C4-2B (cell line): ENCODE results near the gene SLC35A4.

Experiments used
- ZFX ChIP-seq: fragments of 450-650 bp; IDR thresholded peaks from 2 replicates; pipeline ENCODE4 v1.6.1; 2017
- TF ChIP-seq, protein P1 (sequence below): fragments of 450-650 bp; conservative IDR thresholded peaks from 2 replicates; pipeline ENCODE4 v1.5.1; 2017; ENCODE audit warnings: mild to moderate bottlenecking

DNA sequence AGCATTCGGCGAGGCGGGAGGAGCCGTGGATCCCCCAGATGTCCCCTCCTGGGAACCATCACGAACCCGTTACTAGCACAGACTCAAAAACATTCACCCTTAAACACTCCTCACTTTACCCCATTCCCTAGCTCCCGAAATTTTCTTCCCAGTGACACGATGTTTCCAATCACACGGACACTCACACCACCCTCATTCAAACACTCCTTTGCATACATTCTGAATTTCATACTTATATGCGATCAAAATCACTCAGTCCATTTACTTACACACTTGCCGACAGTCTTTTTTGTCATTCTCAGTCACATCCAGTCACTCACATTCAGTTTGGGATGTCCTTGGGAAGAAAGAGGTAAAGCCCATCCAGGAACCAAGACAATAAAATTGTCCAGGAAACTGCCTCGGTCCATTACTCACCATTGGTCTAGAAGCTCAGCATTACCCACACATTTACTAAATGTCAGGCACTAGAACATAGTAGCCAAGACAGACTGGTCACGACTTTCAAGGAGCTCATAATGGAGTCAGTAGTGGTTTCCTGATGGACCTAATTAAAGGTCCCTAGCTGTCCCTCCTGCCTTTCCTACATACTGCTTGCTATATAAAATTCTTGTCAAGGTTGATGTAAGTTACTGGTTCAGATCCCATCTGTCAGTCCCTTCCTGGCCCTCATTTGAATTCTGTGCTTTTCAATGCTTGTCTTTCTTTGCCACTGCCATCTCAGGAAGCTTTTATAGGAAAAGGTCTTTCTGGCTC, 574 bp downstream of the SLC35A4 start:
- TF ChIP-seq, protein P1, sequence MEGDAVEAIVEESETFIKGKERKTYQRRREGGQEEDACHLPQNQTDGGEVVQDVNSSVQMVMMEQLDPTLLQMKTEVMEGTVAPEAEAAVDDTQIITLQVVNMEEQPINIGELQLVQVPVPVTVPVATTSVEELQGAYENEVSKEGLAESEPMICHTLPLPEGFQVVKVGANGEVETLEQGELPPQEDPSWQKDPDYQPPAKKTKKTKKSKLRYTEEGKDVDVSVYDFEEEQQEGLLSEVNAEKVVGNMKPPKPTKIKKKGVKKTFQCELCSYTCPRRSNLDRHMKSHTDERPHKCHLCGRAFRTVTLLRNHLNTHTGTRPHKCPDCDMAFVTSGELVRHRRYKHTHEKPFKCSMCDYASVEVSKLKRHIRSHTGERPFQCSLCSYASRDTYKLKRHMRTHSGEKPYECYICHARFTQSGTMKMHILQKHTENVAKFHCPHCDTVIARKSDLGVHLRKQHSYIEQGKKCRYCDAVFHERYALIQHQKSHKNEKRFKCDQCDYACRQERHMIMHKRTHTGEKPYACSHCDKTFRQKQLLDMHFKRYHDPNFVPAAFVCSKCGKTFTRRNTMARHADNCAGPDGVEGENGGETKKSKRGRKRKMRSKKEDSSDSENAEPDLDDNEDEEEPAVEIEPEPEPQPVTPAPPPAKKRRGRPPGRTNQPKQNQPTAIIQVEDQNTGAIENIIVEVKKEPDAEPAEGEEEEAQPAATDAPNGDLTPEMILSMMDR: no peak
- TF ChIP-seq ZFX: no peak
